ENCODE data around the gene TEX14.
A peak's percentile ranks its signal among the peaks of the same experiment; 100 is the strongest.
"Not testable (repeated sequence)": the region's sequence is repeated elsewhere in the genome, so short reads cannot be mapped to it uniquely, and the experiment has no call there.

TEX14 gene

GRCh38 chr17:58587713-58588117 lies 104.1 kb downstream of the TEX14 start:
- H3K27ac ChIP-seq (ENCODE audit: insufficient read depth, low read length, poor library complexity, severe bottlenecking), result no peak overlapping the region

GRCh38 chr17:58586009-58586644 lies 105.7 kb downstream of the TEX14 start:
- Histone ChIP-seq H3K9me3 (ENCODE audit: control insufficient read depth, low read length) (no peaks in the 10 kb centered on the region), H3K36me3 (ENCODE audit: control insufficient read depth, insufficient read depth, low read length) (no peaks in the 10 kb centered on the region), H3K4me1 (ENCODE audit: control insufficient read depth, insufficient read depth, low read length, poor library complexity, severe bottlenecking) (no peaks in the 10 kb centered on the region), H3K4me3 (ENCODE audit: insufficient read depth, low read depth, low read length, poor library complexity, severe bottlenecking) (no peak overlapping the region), H3K27me3 (replicated peaks; ENCODE audit: control insufficient read depth, insufficient read depth, low read length, poor library complexity, severe bottlenecking) (no peaks in the 10 kb centered on the region), H3K27ac (ENCODE audit: insufficient read depth, low read length, poor library complexity, severe bottlenecking) (no peak overlapping the region)
- no peak for DNase-seq

More at GRCh38 chr17:58587713-58588117, 104.1 kb downstream of the TEX14 start:
- Histone ChIP-seq H3K4me3 (ENCODE audit: insufficient read depth, low read depth, low read length, poor library complexity, severe bottlenecking) (no peak overlapping the region), H3K27me3 (replicated peaks; ENCODE audit: control insufficient read depth, insufficient read depth, low read length, poor library complexity, severe bottlenecking) (no peaks in the 10 kb centered on the region), H3K4me1 (ENCODE audit: control insufficient read depth, insufficient read depth, low read length, poor library complexity, severe bottlenecking) (no peaks in the 10 kb centered on the region), H3K9me3 (ENCODE audit: control insufficient read depth, low read length) (no peaks in the 10 kb centered on the region), H3K36me3 (ENCODE audit: control insufficient read depth, insufficient read depth, low read length) (no peaks in the 10 kb centered on the region)
- peak; percentile 25 to 41 (median 36) for DNase-seq

GRCh38 chr17:58585554-58585953 lies 106.3 kb downstream of the TEX14 start:
- no peaks in the 10 kb centered on the region for H3K4me1 ChIP-seq (ENCODE audit: control insufficient read depth, insufficient read depth, low read length, poor library complexity, severe bottlenecking)
- no peak overlapping the region for H3K4me3 ChIP-seq (ENCODE audit: insufficient read depth, low read depth, low read length, poor library complexity, severe bottlenecking)
- H3K27me3 ChIP-seq (replicated peaks; ENCODE audit: control insufficient read depth, insufficient read depth, low read length, poor library complexity, severe bottlenecking), result no peaks in the 10 kb centered on the region
- H3K9me3 ChIP-seq (ENCODE audit: control insufficient read depth, low read length), result no peaks in the 10 kb centered on the region
- DNase-seq, result no peak
- no peak overlapping the region for H3K27ac ChIP-seq (ENCODE audit: insufficient read depth, low read length, poor library complexity, severe bottlenecking)
- H3K36me3 ChIP-seq (ENCODE audit: control insufficient read depth, insufficient read depth, low read length), result no peaks in the 10 kb centered on the region

GRCh38 chr17:58583486-58583885 lies 108.4 kb downstream of the TEX14 start:
- Histone ChIP-seq H3K4me3 (ENCODE audit: insufficient read depth, low read depth, low read length, poor library complexity, severe bottlenecking) (no peak overlapping the region), H3K27me3 (replicated peaks; ENCODE audit: control insufficient read depth, insufficient read depth, low read length, poor library complexity, severe bottlenecking) (no peaks in the 10 kb centered on the region), H3K36me3 (ENCODE audit: control insufficient read depth, insufficient read depth, low read length) (no peaks in the 10 kb centered on the region), H3K9me3 (ENCODE audit: control insufficient read depth, low read length) (no peaks in the 10 kb centered on the region), H3K4me1 (ENCODE audit: control insufficient read depth, insufficient read depth, low read length, poor library complexity, severe bottlenecking) (no peaks in the 10 kb centered on the region), H3K27ac (ENCODE audit: insufficient read depth, low read length, poor library complexity, severe bottlenecking) (no peak overlapping the region)
- DNase-seq, result no peak

- not testable (repeated sequence) for H3K36me3 ChIP-seq (ENCODE audit: control insufficient read depth, insufficient read depth, low read length); H3K27me3 ChIP-seq (replicated peaks; ENCODE audit: control insufficient read depth, insufficient read depth, low read length, poor library complexity, severe bottlenecking); H3K9me3 ChIP-seq (ENCODE audit: control insufficient read depth, low read length); DNase-seq; H3K27ac ChIP-seq (ENCODE audit: insufficient read depth, low read length, poor library complexity, severe bottlenecking); H3K4me3 ChIP-seq (ENCODE audit: insufficient read depth, low read depth, low read length, poor library complexity, severe bottlenecking); H3K4me1 ChIP-seq (ENCODE audit: control insufficient read depth, insufficient read depth, low read length, poor library complexity, severe bottlenecking)
Observed at GRCh38 chr17:58582718-58583117, 109.1 kb downstream of the TEX14 start.

GRCh38 chr17:58580671-58581070 lies 111.2 kb downstream of the TEX14 start:
- Histone ChIP-seq H3K36me3 (ENCODE audit: control insufficient read depth, insufficient read depth, low read length) (no peaks in the 10 kb centered on the region), H3K27ac (ENCODE audit: insufficient read depth, low read length, poor library complexity, severe bottlenecking) (no peak overlapping the region), H3K9me3 (ENCODE audit: control insufficient read depth, low read length) (no peaks in the 10 kb centered on the region), H3K27me3 (replicated peaks; ENCODE audit: control insufficient read depth, insufficient read depth, low read length, poor library complexity, severe bottlenecking) (no peaks in the 10 kb centered on the region), H3K4me1 (ENCODE audit: control insufficient read depth, insufficient read depth, low read length, poor library complexity, severe bottlenecking) (peaks cover 2% of the 10 kb centered on the region), H3K4me3 (ENCODE audit: insufficient read depth, low read depth, low read length, poor library complexity, severe bottlenecking) (no peak overlapping the region)
- DNase-seq, result no peak

GRCh38 chr17:58577696-58578095 lies 114.1 kb downstream of the TEX14 start:
- Histone ChIP-seq H3K4me3 (ENCODE audit: insufficient read depth, low read depth, low read length, poor library complexity, severe bottlenecking) (no peak overlapping the region), H3K4me1 (ENCODE audit: control insufficient read depth, insufficient read depth, low read length, poor library complexity, severe bottlenecking) (peaks cover 2% of the 10 kb centered on the region), H3K36me3 (ENCODE audit: control insufficient read depth, insufficient read depth, low read length) (no peaks in the 10 kb centered on the region), H3K27me3 (replicated peaks; ENCODE audit: control insufficient read depth, insufficient read depth, low read length, poor library complexity, severe bottlenecking) (no peaks in the 10 kb centered on the region), H3K27ac (ENCODE audit: insufficient read depth, low read length, poor library complexity, severe bottlenecking) (no peak overlapping the region), H3K9me3 (ENCODE audit: control insufficient read depth, low read length) (no peaks in the 10 kb centered on the region)
- peak; percentile 4 to 30 (median 8) for DNase-seq

GRCh38 chr17:58576679-58577367 lies 115.0 kb downstream of the TEX14 start:
- H3K36me3 ChIP-seq (ENCODE audit: control insufficient read depth, insufficient read depth, low read length), result no peaks in the 10 kb centered on the region
- no peaks in the 10 kb centered on the region for H3K9me3 ChIP-seq (ENCODE audit: control insufficient read depth, low read length)
- H3K27me3 ChIP-seq (replicated peaks; ENCODE audit: control insufficient read depth, insufficient read depth, low read length, poor library complexity, severe bottlenecking), result no peaks in the 10 kb centered on the region
- H3K27ac ChIP-seq (ENCODE audit: insufficient read depth, low read length, poor library complexity, severe bottlenecking), result no peak overlapping the region
- H3K4me1 ChIP-seq (ENCODE audit: control insufficient read depth, insufficient read depth, low read length, poor library complexity, severe bottlenecking), result peaks cover 2% of the 10 kb centered on the region
- no peak overlapping the region for H3K4me3 ChIP-seq (ENCODE audit: insufficient read depth, low read depth, low read length, poor library complexity, severe bottlenecking)
- DNase-seq, result no peak

GRCh38 chr17:58575511-58575910 lies 116.3 kb downstream of the TEX14 start:
- Histone ChIP-seq H3K4me1 (ENCODE audit: control insufficient read depth, insufficient read depth, low read length, poor library complexity, severe bottlenecking) (peaks cover 2% of the 10 kb centered on the region), H3K36me3 (ENCODE audit: control insufficient read depth, insufficient read depth, low read length) (no peaks in the 10 kb centered on the region), H3K27ac (ENCODE audit: insufficient read depth, low read length, poor library complexity, severe bottlenecking) (no peak overlapping the region), H3K4me3 (ENCODE audit: insufficient read depth, low read depth, low read length, poor library complexity, severe bottlenecking) (no peak overlapping the region), H3K27me3 (replicated peaks; ENCODE audit: control insufficient read depth, insufficient read depth, low read length, poor library complexity, severe bottlenecking) (no peaks in the 10 kb centered on the region), H3K9me3 (ENCODE audit: control insufficient read depth, low read length) (no peaks in the 10 kb centered on the region)
- DNase-seq, result no peak

- Histone ChIP-seq H3K27me3 (replicated peaks; ENCODE audit: control insufficient read depth, insufficient read depth, low read length, poor library complexity, severe bottlenecking) (no peaks in the 10 kb centered on the region), H3K4me1 (ENCODE audit: control insufficient read depth, insufficient read depth, low read length, poor library complexity, severe bottlenecking) (peaks cover 2% of the 10 kb centered on the region), H3K27ac (ENCODE audit: insufficient read depth, low read length, poor library complexity, severe bottlenecking) (no peak overlapping the region), H3K4me3 (ENCODE audit: insufficient read depth, low read depth, low read length, poor library complexity, severe bottlenecking) (no peak overlapping the region), H3K36me3 (ENCODE audit: control insufficient read depth, insufficient read depth, low read length) (no peaks in the 10 kb centered on the region), H3K9me3 (ENCODE audit: control insufficient read depth, low read length) (no peaks in the 10 kb centered on the region)
- no peak for DNase-seq
Observed at GRCh38 chr17:58574025-58574424, 117.8 kb downstream of the TEX14 start.
